Measurements from ENCODE around the gene GTF2F1. TPM values are rescaled to one million over a fixed set of nuclear protein-coding genes. Genes with fewer than 3 reads are reported as not detected.
"Not testable (repeated sequence)": the region's sequence is repeated elsewhere in the genome, so short reads cannot be mapped to it uniquely, and the experiment has no call there.

GTF2F1 gene
- polyA plus RNA-seq, 3 donors from 2014 or later: 11.0 to 29.8 (median 11.5) TPM

DNA sequence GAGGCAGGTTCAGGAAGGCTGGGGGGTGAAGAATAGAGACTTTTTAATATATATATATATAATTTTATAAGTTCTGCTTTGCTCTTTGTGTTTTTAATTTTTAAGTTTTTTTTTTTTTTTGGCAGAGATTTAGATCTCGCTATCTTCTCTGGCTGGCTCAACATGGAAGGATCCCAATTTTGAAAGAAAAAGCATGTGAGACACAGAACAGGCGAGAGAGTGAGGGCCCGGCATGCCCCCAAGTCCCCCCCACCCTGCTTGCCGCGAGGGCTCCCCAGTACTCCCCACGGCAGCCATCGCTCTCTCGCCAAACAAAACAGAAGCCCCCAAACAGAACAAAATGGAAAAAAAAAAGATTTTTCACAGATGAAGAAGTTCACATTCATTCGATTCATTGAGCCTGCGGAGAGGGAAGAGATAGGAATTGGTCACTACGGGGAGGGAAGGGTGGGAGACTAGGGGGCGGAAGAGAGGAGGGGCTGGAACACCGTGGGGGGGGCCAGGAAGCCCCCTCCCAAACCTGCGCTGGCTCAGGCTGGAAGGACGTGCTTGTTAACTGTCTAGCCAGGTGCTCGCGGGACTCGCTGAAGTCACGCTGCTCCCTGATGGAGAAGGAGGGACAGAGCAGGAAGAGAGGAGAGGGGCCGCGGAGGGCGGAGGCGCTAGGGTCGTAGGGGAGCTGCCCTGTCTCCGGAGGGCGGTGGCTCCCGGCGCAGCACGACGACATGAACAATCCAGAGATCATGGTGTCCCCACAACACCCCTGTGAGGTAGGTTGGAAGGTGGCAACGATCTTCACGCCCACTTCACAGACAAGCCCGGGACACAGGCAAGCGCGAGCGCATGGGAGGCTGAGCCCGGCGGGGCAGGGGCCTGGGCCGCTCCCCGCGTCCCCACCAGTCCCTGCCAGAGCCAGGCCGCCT lies 21.0 kb upstream of the GTF2F1 start:
- no peaks in the 10 kb centered on the region for H3K4me1 Mint-ChIP-seq
- H3K27me3 Mint-ChIP-seq (ENCODE audit: low read depth in 3 of 3): peaks cover 0 to 2% (median 2%) of the 10 kb centered on the region in 3 donors
- no peak for DNase-seq
- no peak overlapping the region for H3K4me3 Mint-ChIP-seq
- H3K36me3 Mint-ChIP-seq: peaks cover 0 to 7% (median 6%) of the 10 kb centered on the region in 3 donors
- H3K27ac Mint-ChIP-seq: no peak overlapping the region
- no peaks in the 10 kb centered on the region for H3K9me3 Mint-ChIP-seq

DNA sequence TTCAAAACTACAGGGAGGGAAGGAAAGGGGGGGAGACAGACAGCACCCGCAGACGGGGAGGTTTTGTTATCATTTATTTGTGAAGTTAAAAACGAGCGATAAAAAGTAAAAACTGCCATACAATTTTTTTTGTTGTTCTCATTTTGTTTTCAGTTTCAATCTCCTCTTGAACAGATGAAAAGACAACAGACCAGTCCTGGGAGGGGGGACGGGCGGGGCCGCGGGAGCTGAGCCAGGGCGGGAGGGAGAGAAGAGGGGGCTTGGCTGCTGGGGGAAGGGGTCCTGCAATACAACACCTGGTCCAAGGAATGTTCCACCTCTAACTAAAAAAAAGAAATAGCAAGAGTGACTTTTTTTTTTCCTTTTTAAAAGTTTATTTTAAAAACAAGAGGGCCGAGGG lies 20.3 kb upstream of the GTF2F1 start:
- DNase-seq: no peak
- H3K27me3 Mint-ChIP-seq (ENCODE audit: low read depth in 3 of 3): peaks cover 0 to 2% (median 2%) of the 10 kb centered on the region in 3 donors

GRCh38 chr19:6412447-6413091 lies 19.6 kb upstream of the GTF2F1 start:
- H3K9me3 Mint-ChIP-seq: no peaks in the 10 kb centered on the region
- DNase-seq: no peak
- H3K27me3 Mint-ChIP-seq (ENCODE audit: low read depth in 3 of 3): peaks cover 0 to 2% (median 2%) of the 10 kb centered on the region in 3 donors
- peaks cover 0 to 7% (median 6%) of the 10 kb centered on the region in 3 donors for H3K36me3 Mint-ChIP-seq
- no peak overlapping the region for H3K4me3 Mint-ChIP-seq
- H3K27ac Mint-ChIP-seq: no peak overlapping the region
- no peaks in the 10 kb centered on the region for H3K4me1 Mint-ChIP-seq

More for the DNA sequence above, 20.3 kb upstream of the GTF2F1 start:
- no peaks in the 10 kb centered on the region for H3K9me3 Mint-ChIP-seq
- peaks cover 0 to 7% (median 6%) of the 10 kb centered on the region in 3 donors for H3K36me3 Mint-ChIP-seq
- H3K4me1 Mint-ChIP-seq: no peaks in the 10 kb centered on the region
- no peak overlapping the region for H3K27ac Mint-ChIP-seq
- H3K4me3 Mint-ChIP-seq: no peak overlapping the region

DNA sequence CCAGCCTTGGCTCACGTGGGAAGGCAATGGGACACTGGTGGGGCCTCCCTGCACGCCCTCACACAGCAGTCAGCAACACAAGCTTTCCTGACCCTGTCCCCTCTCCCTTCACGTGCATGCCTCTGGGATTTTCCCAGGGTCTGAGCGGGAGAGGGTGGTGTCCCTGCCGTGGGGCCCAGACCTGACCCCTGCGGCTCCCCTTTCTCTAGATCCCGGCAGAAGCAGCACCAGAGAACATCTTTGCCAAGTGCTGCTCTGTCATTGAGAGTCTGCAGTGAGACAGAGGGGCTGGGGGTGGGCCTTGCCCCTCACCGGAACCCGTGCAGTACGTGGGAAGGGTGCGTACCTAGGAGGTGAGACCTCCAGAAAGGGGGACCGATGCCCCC lies 19.1 kb upstream of the GTF2F1 start:
- Mint-ChIP-seq H3K9me3 (no peaks in the 10 kb centered on the region), H3K36me3 (peaks cover 0 to 7% (median 6%) of the 10 kb centered on the region in 3 donors), H3K4me1 (no peaks in the 10 kb centered on the region), H3K4me3 (no peak overlapping the region), H3K27ac (no peak overlapping the region), H3K27me3 (ENCODE audit: low read depth in 3 of 3) (peaks cover 0 to 2% (median 2%) of the 10 kb centered on the region in 3 donors)
- DNase-seq: no peak

GRCh38 chr19:6409346-6409745 lies 16.4 kb upstream of the GTF2F1 start:
- Mint-ChIP-seq H3K36me3 (peaks cover 0 to 7% (median 2%) of the 10 kb centered on the region in 3 donors), H3K9me3 (no peaks in the 10 kb centered on the region), H3K4me1 (no peaks in the 10 kb centered on the region), H3K4me3 (no peak overlapping the region), H3K27ac (no peak overlapping the region), H3K27me3 (ENCODE audit: low read depth in 3 of 3) (peaks cover 0 to 2% (median 0%) of the 10 kb centered on the region in 3 donors)
- DNase-seq: no peak

GRCh38 chr19:6406401-6406800 lies 13.4 kb upstream of the GTF2F1 start:
- Mint-ChIP-seq H3K4me3 (no peak overlapping the region), H3K9me3 (no peaks in the 10 kb centered on the region), H3K4me1 (no peaks in the 10 kb centered on the region), H3K27ac (no peak overlapping the region), H3K27me3 (ENCODE audit: low read depth in 3 of 3) (peaks cover 0 to 2% (median 0%) of the 10 kb centered on the region in 3 donors), H3K36me3 (peaks cover 0 to 4% (median 0%) of the 10 kb centered on the region in 3 donors)
- DNase-seq: no peak

DNA sequence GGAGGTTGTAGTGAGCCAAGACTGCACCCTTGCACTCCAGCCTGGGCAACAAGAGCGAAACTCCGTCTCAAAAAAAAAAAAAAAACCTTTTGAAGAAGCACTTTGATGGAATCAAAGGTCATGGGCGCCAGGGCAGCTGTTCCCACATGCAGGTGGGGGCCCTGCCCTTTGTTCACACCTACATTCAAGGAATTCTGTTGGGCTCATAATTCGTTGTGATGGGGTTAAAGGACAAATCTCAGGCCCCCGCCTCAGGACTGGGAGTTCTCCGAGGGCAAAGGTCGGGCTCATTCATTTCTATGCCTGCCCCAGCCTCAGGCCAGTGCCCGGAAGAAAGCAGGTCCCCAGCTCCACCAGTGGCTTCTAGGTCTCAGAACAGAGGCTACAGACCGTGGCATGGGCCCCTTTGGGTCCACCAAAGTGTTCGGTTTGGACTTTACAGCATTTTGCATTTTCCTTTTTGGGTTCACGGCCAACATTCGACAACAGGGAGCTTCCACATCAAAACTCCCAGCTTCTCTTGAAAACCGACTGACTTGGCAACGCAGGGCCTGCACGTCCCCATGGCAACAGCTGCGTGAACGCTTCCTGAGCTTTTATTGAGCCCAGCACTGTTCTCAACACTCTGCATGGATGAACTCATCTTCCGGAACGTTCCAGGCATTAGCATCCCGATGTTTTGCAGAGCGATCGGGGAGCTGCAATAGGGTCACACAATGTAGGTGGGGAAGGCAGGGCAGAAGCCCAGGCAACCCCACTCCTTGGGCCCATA lies 10.1 kb upstream of the GTF2F1 start:
- Mint-ChIP-seq H3K4me1 (no peaks in the 10 kb centered on the region), H3K27ac (no peak overlapping the region), H3K9me3 (no peaks in the 10 kb centered on the region), H3K27me3 (ENCODE audit: low read depth in 3 of 3) (peaks cover 0 to 2% (median 0%) of the 10 kb centered on the region in 3 donors), H3K36me3 (peaks cover 0 to 4% (median 0%) of the 10 kb centered on the region in 3 donors), H3K4me3 (no peak overlapping the region)
- no peak for DNase-seq

DNA sequence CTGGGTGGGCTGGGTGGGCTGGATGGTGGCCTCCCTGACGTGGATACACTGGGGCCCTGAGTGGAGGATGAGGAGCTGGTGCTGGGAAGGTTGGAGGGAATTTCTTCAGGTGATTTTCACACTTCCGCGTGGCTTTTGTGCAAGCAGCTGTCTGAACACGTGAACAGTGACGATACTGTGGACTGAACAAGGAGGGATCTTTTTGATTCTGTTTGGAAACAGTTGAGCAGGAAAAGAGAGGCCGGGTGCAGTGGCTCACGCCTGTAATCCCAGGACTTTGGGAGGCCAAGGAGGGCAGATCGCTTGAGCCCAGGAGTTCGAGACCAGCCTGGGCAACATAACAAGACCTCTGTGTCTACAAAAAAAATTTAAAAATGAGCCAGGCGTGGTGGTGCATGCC lies 9.1 kb upstream of the GTF2F1 start:
- peaks cover 0 to 2% (median 0%) of the 10 kb centered on the region in 3 donors for H3K27me3 Mint-ChIP-seq (ENCODE audit: low read depth in 3 of 3)
- H3K36me3 Mint-ChIP-seq: peaks cover 0 to 4% (median 0%) of the 10 kb centered on the region in 3 donors
- no peak overlapping the region for H3K27ac Mint-ChIP-seq
- DNase-seq: no peak
- H3K9me3 Mint-ChIP-seq: no peaks in the 10 kb centered on the region
- H3K4me1 Mint-ChIP-seq: no peaks in the 10 kb centered on the region
- H3K4me3 Mint-ChIP-seq: no peak overlapping the region

GRCh38 chr19:6400062-6400944 lies 7.3 kb upstream of the GTF2F1 start:
- H3K36me3 Mint-ChIP-seq; H3K27ac Mint-ChIP-seq; H3K4me1 Mint-ChIP-seq; H3K27me3 Mint-ChIP-seq (ENCODE audit: low read depth in 3 of 3); DNase-seq; H3K9me3 Mint-ChIP-seq; H3K4me3 Mint-ChIP-seq: not testable (repeated sequence)

DNA sequence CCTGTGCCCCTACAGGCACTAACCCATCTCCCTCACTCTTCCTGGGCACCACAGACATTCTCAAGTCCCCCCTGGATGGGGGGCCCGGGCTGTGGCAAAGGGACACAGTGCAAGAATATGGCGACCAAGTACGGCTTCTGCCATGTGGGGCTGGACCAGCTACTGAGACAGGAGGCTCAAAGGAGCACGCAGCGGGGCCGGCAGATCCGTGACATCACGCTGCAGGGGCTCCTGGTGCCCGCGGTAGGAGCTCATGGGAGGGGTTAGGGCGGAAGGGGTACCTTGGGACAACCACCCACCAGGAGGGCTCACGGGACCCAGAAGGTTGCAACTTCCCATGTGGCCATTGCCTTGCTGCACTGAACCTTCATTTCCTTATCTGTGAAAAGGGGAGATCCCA lies 3.3 kb upstream of the GTF2F1 start:
- no peak for DNase-seq
- Mint-ChIP-seq H3K4me1 (peaks cover 24 to 26% of the 10 kb centered on the region in 2 donors), H3K27ac (no peak overlapping the region), H3K9me3 (no peaks in the 10 kb centered on the region), H3K27me3 (ENCODE audit: low read depth in 3 of 3) (peaks cover 9 to 11% (median 10%) of the 10 kb centered on the region in 3 donors), H3K4me3 (no peak overlapping the region), H3K36me3 (no peaks in the 10 kb centered on the region)

GRCh38 chr19:6394831-6395230 lies 1.9 kb upstream of the GTF2F1 start:
- H3K4me1 Mint-ChIP-seq: peaks cover 29 to 30% of the 10 kb centered on the region in 2 donors
- H3K27me3 Mint-ChIP-seq (ENCODE audit: low read depth in 3 of 3): peaks cover 8 to 11% (median 9%) of the 10 kb centered on the region in 3 donors
- H3K36me3 Mint-ChIP-seq: peaks cover 0 to 4% (median 0%) of the 10 kb centered on the region in 3 donors
- H3K9me3 Mint-ChIP-seq: no peaks in the 10 kb centered on the region
- H3K4me3 Mint-ChIP-seq: peak overlapping the region; percentile 58 to 98 (median 97)
- DNase-seq: no peak
- peak overlapping the region; percentile 57 to 98 (median 85) for H3K27ac Mint-ChIP-seq

GRCh38 chr19:6393983-6394412 lies 1.0 kb upstream of the GTF2F1 start:
- DNase-seq: no peak
- peak overlapping the region; percentile 95 to 98 (median 97) for H3K27ac Mint-ChIP-seq

More at GRCh38 chr19:6393983-6394412, 1.0 kb upstream of the GTF2F1 start:
- Mint-ChIP-seq H3K4me1 (peaks cover 29 to 30% of the 10 kb centered on the region in 2 donors), H3K4me3 (peak overlapping the region; percentile 95 to 98 (median 97)), H3K27me3 (ENCODE audit: low read depth in 3 of 3) (peaks cover 8 to 13% (median 9%) of the 10 kb centered on the region in 3 donors), H3K36me3 (peaks cover 0 to 4% (median 0%) of the 10 kb centered on the region in 3 donors), H3K9me3 (no peaks in the 10 kb centered on the region)

All from immature natural killer cell (primary cell).